Activated CD8-positive, alpha-beta T cell treated with anti-CD3 and anti-CD28 coated beads, Interleukin-2, amount 10 ng/mL, durations not matched to agents 7 days and 5 days (primary cell): ENCODE results near the gene DOP1A. TPM values are rescaled to one million over a fixed set of nuclear protein-coding genes. Genes with fewer than 3 reads are reported as not detected.
A peak's percentile ranks its signal among the peaks of the same experiment; 100 is the strongest.

ENCODE experiments used
- ATAC-seq: fragments of 150-1000 bp; cut with Tn5 transposase; one replicate; pipeline ENCODE4 v1.10.0; 2021; ENCODE audit warnings: moderate library complexity
- CTCF ChIA-PET: fragments of 350-600 bp; sonication (Branson Sonifier 250); formaldehyde crosslinking; loops from one replicate; lab custom pipeline; 2021; ENCODE audit warnings: antibody characterized with exemption; lab: Charles Lee
- POLR2A ChIA-PET: fragments of 350-600 bp; sonication (Branson Sonifier 250); formaldehyde crosslinking; loops from one replicate; lab custom pipeline; 2021; ENCODE audit warnings: antibody characterized with exemption; lab: Charles Lee
- DNase-seq: peaks from one replicate; pipeline ENCODE4 v3.0.0-alpha.2; 2020
- H3K27ac Mint-ChIP-seq: one replicate; pipeline ENCODE4 v1.8.0; 2021; ENCODE audit warnings: mild to moderate bottlenecking, mixed read lengths
- H3K27me3 Mint-ChIP-seq: one replicate; pipeline ENCODE4 v1.8.0; 2021; ENCODE audit warnings: low read depth, mixed read lengths
- H3K36me3 Mint-ChIP-seq: one replicate; pipeline ENCODE4 v1.8.0; 2021; ENCODE audit warnings: low read depth, mixed read lengths
- H3K4me1 Mint-ChIP-seq: one replicate; pipeline ENCODE4 v1.8.0; 2021; ENCODE audit warnings: low read depth, mixed read lengths
- H3K4me3 Mint-ChIP-seq: one replicate; pipeline ENCODE4 v1.8.0; 2021; ENCODE audit warnings: mild to moderate bottlenecking, mixed read lengths
- H3K9me3 Mint-ChIP-seq: one replicate; pipeline ENCODE4 v1.8.0; 2022; ENCODE audit warnings: mixed read lengths; ENCODE audit not compliant: insufficient read depth
- total RNA-seq, 2 experiments: library from RNA; stranded (reverse); gene quantifications; one replicate each; pipeline ENCODE4 v1.2.3, GENCODE V29; 2021

DOP1A gene
- total RNA-seq, 2 experiments from 2014 or later, result 14.9 to 18.9 TPM

GRCh38 chr6:83083476-83083875 lies 16.0 kb downstream of the DOP1A start:
- peaks cover 11% of the 10 kb centered on the region for H3K36me3 Mint-ChIP-seq
- no peaks in the 10 kb centered on the region for H3K27me3 Mint-ChIP-seq
- ChIA-PET CTCF (interaction anchor here (0.9 to 1.0 kb wide), 2 partner anchors 16 to 18 kb away, joined by 4 to 5 read pairs; partner anchors contain the start of genes DOP1A and UBE3D), POLR2A (no interaction called here)
- no peak overlapping the region for H3K4me3 Mint-ChIP-seq
- ATAC-seq, result no peak
- peaks cover 29% of the 10 kb centered on the region for H3K4me1 Mint-ChIP-seq
- DNase-seq, result no peak
- H3K9me3 Mint-ChIP-seq, result no peaks in the 10 kb centered on the region
- H3K27ac Mint-ChIP-seq, result no peak overlapping the region

GRCh38 chr6:83086751-83087150 lies 19.3 kb downstream of the DOP1A start:
- Mint-ChIP-seq H3K27ac (peak overlapping the region; percentile 88), H3K27me3 (no peaks in the 10 kb centered on the region), H3K4me1 (peaks cover 27% of the 10 kb centered on the region), H3K4me3 (peak overlapping the region; percentile 70), H3K36me3 (peaks cover 20% of the 10 kb centered on the region), H3K9me3 (no peaks in the 10 kb centered on the region)
- POLR2A ChIA-PET, result no interaction called here
- peak; percentile 75 for ATAC-seq
- DNase-seq, result peak; percentile 25
- CTCF ChIA-PET, result interaction anchor here (1.3 to 5.8 kb wide), 2 partner anchors 17 to 20 kb away, joined by 4 to 46 read pairs; partner anchors contain the start of genes DOP1A and UBE3D

GRCh38 chr6:83092756-83093399 lies 25.4 kb downstream of the DOP1A start:
- ChIA-PET POLR2A (no interaction called here), CTCF (interaction anchor here (2.6 kb wide), 1 partner anchor 28 kb away, joined by 8 read pairs; the partner anchor contains the start of gene UBE3D)
- ATAC-seq, result no peak
- Mint-ChIP-seq H3K27ac (no peak overlapping the region), H3K4me1 (peaks cover 8% of the 10 kb centered on the region), H3K27me3 (no peaks in the 10 kb centered on the region), H3K4me3 (no peak overlapping the region), H3K36me3 (peaks cover 14% of the 10 kb centered on the region), H3K9me3 (no peaks in the 10 kb centered on the region)
- DNase-seq, result no peak

GRCh38 chr6:83096791-83097190 lies 29.3 kb downstream of the DOP1A start:
- Mint-ChIP-seq H3K4me1 (no peaks in the 10 kb centered on the region), H3K27ac (no peak overlapping the region), H3K27me3 (no peaks in the 10 kb centered on the region), H3K36me3 (peaks cover 9% of the 10 kb centered on the region), H3K4me3 (no peak overlapping the region), H3K9me3 (no peaks in the 10 kb centered on the region)
- DNase-seq, result no peak
- CTCF ChIA-PET, result interaction anchor here (0.7 to 1.9 kb wide), 5 partner anchors 10 to 29 kb away, joined by 3 to 5 read pairs (median 4); partner anchors contain the start of gene DOP1A
- POLR2A ChIA-PET, result no interaction called here
- ATAC-seq, result no peak

- ATAC-seq, result no peak
- H3K27ac Mint-ChIP-seq, result no peak overlapping the region
- no peaks in the 10 kb centered on the region for H3K9me3 Mint-ChIP-seq
- ChIA-PET CTCF (interaction anchor here (0.7 to 1.9 kb wide), 4 partner anchors 9 to 30 kb away, joined by 3 to 5 read pairs (median 4); partner anchors contain the start of gene DOP1A), POLR2A (no interaction called here)
- peaks cover 14% of the 10 kb centered on the region for H3K36me3 Mint-ChIP-seq
- no peak overlapping the region for H3K4me3 Mint-ChIP-seq
- DNase-seq, result no peak
- H3K27me3 Mint-ChIP-seq, result no peaks in the 10 kb centered on the region
- no peaks in the 10 kb centered on the region for H3K4me1 Mint-ChIP-seq
Observed at GRCh38 chr6:83097204-83097603, 29.7 kb downstream of the DOP1A start.

- ATAC-seq (no peak), DNase-seq (no peak)
- POLR2A ChIA-PET, result no interaction called here
Observed at GRCh38 chr6:83097675-83098074, 30.2 kb downstream of the DOP1A start.

GRCh38 chr6:83098589-83098988 lies 31.1 kb downstream of the DOP1A start:
- Mint-ChIP-seq H3K9me3 (peaks cover 2% of the 10 kb centered on the region), H3K27ac (no peak overlapping the region), H3K36me3 (peaks cover 25% of the 10 kb centered on the region), H3K4me1 (no peaks in the 10 kb centered on the region), H3K4me3 (no peak overlapping the region), H3K27me3 (no peaks in the 10 kb centered on the region)
- ATAC-seq, result no peak
- no peak for DNase-seq
- ChIA-PET CTCF (interaction anchor here (1.6 kb wide), 1 partner anchor 31 kb away, joined by 4 read pairs; the partner anchor contains the start of gene DOP1A), POLR2A (no interaction called here)

More at GRCh38 chr6:83097675-83098074, 30.2 kb downstream of the DOP1A start:
- Mint-ChIP-seq H3K4me1 (no peaks in the 10 kb centered on the region), H3K36me3 (peaks cover 17% of the 10 kb centered on the region), H3K27ac (no peak overlapping the region), H3K9me3 (no peaks in the 10 kb centered on the region), H3K4me3 (no peak overlapping the region), H3K27me3 (no peaks in the 10 kb centered on the region)
- CTCF ChIA-PET, result interaction anchor here (0.7 to 1.9 kb wide), 4 partner anchors 9 to 30 kb away, joined by 3 to 5 read pairs (median 4); partner anchors contain the start of gene DOP1A

GRCh38 chr6:83108378-83108777 lies 40.9 kb downstream of the DOP1A start:
- POLR2A ChIA-PET, result no interaction called here
- CTCF ChIA-PET, result interaction anchor here (1.2 kb wide), 1 partner anchor 12 kb away, joined by 5 read pairs; no protein-coding TSS in a partner anchor
- Mint-ChIP-seq H3K27me3 (no peaks in the 10 kb centered on the region), H3K4me3 (no peak overlapping the region), H3K36me3 (peaks cover 20% of the 10 kb centered on the region), H3K4me1 (no peaks in the 10 kb centered on the region), H3K27ac (no peak overlapping the region), H3K9me3 (peaks cover 10% of the 10 kb centered on the region)
- DNase-seq (no peak), ATAC-seq (no peak)

- H3K4me3 Mint-ChIP-seq, result no peak overlapping the region
- H3K4me1 Mint-ChIP-seq, result no peaks in the 10 kb centered on the region
- no peak for ATAC-seq
- POLR2A ChIA-PET, result no interaction called here
- H3K27me3 Mint-ChIP-seq, result no peaks in the 10 kb centered on the region
- H3K9me3 Mint-ChIP-seq, result no peaks in the 10 kb centered on the region
- CTCF ChIA-PET, result no interaction called here
- no peak overlapping the region for H3K27ac Mint-ChIP-seq
- peaks cover 6% of the 10 kb centered on the region for H3K36me3 Mint-ChIP-seq
- DNase-seq, result no peak
Observed at GRCh38 chr6:83113258-83113657, 45.8 kb downstream of the DOP1A start.

GRCh38 chr6:83114164-83114563 lies 46.7 kb downstream of the DOP1A start:
- no peak for DNase-seq
- Mint-ChIP-seq H3K4me1 (no peaks in the 10 kb centered on the region), H3K27me3 (no peaks in the 10 kb centered on the region), H3K36me3 (peaks cover 6% of the 10 kb centered on the region), H3K9me3 (no peaks in the 10 kb centered on the region), H3K4me3 (no peak overlapping the region), H3K27ac (no peak overlapping the region)
- ATAC-seq, result no peak
- POLR2A ChIA-PET, result no interaction called here
- CTCF ChIA-PET, result no interaction called here

- Mint-ChIP-seq H3K9me3 (no peaks in the 10 kb centered on the region), H3K4me1 (no peaks in the 10 kb centered on the region)
Observed at GRCh38 chr6:83117802-83118201, 50.3 kb downstream of the DOP1A start.

GRCh38 chr6:83119742-83120300 lies 52.4 kb downstream of the DOP1A start:
- POLR2A ChIA-PET, result no interaction called here
- H3K27ac Mint-ChIP-seq, result no peak overlapping the region
- no peaks in the 10 kb centered on the region for H3K9me3 Mint-ChIP-seq
- DNase-seq (no peak), ATAC-seq (no peak)
- H3K27me3 Mint-ChIP-seq, result no peaks in the 10 kb centered on the region
- peaks cover 13% of the 10 kb centered on the region for H3K36me3 Mint-ChIP-seq
- no peaks in the 10 kb centered on the region for H3K4me1 Mint-ChIP-seq
- no peak overlapping the region for H3K4me3 Mint-ChIP-seq
- CTCF ChIA-PET, result interaction anchor here (1.2 kb wide), 1 partner anchor 54 kb away, joined by 3 read pairs; no protein-coding TSS in a partner anchor

More at GRCh38 chr6:83117802-83118201, 50.3 kb downstream of the DOP1A start:
- Mint-ChIP-seq H3K27ac (no peak overlapping the region), H3K27me3 (no peaks in the 10 kb centered on the region), H3K4me3 (no peak overlapping the region), H3K36me3 (peaks cover 6% of the 10 kb centered on the region)
- ATAC-seq, result no peak
- CTCF ChIA-PET, result interaction anchor here (1.0 to 1.1 kb wide), 2 partner anchors 50 to 52 kb away, joined by 4 read pairs; partner anchors contain the start of genes DOP1A and UBE3D
- DNase-seq, result no peak
- POLR2A ChIA-PET, result no interaction called here
